Endodermal cell (in vitro differentiated cells): ENCODE measurements around the gene MYH7. TPM values are rescaled to one million over a fixed set of nuclear protein-coding genes. Genes with fewer than 3 reads are reported as not detected.

Source experiments
- DNase-seq: peaks from one replicate; pipeline ENCODE4 v3.0.0-alpha.2; 2017
- H3K27ac ChIP-seq: 2 replicates; pipeline ENCODE4 v1.5.1; 2013; ENCODE audit warnings: mild to moderate bottlenecking, low read depth, low read length, moderate library complexity
- H3K27me3 ChIP-seq: 2 replicates; pipeline ENCODE4 v1.6.1; 2013; ENCODE audit warnings: mild to moderate bottlenecking, low read length, moderate library complexity; ENCODE audit not compliant: insufficient read depth, control insufficient read depth, poor library complexity, severe bottlenecking
- H3K36me3 ChIP-seq: 2 replicates; pipeline ENCODE4 v1.7.0; 2013; ENCODE audit warnings: mild to moderate bottlenecking, low read length, moderate library complexity; ENCODE audit not compliant: control insufficient read depth, insufficient read depth
- H3K4me1 ChIP-seq: one replicate; pipeline ENCODE4 v1.7.0; 2013; ENCODE audit warnings: low read length; ENCODE audit not compliant: control insufficient read depth, insufficient read depth
- H3K4me3 ChIP-seq: 2 replicates; pipeline ENCODE4 v1.5.1; 2013; ENCODE audit warnings: mild to moderate bottlenecking, low read length, moderate library complexity
- H3K9ac ChIP-seq: 2 replicates; pipeline ENCODE4 v1.6.1; 2013; ENCODE audit warnings: mild to moderate bottlenecking, low read length, moderate library complexity; ENCODE audit not compliant: poor library complexity, severe bottlenecking; ENCODE audit errors: extremely low read depth
- H3K9me3 ChIP-seq: 2 replicates; pipeline ENCODE4 v1.6.1; 2013; ENCODE audit warnings: mild to moderate bottlenecking, low read length, moderate library complexity; ENCODE audit not compliant: control insufficient read depth
- H3K27ac Mint-ChIP-seq: 2 replicates; pipeline ENCODE4 v1.8.0; 2020; ENCODE audit warnings: mixed read lengths
- H3K27me3 Mint-ChIP-seq: 2 replicates; pipeline ENCODE4 v1.8.0; 2021; ENCODE audit warnings: mild to moderate bottlenecking, mixed read lengths; ENCODE audit not compliant: insufficient read depth
- H3K36me3 Mint-ChIP-seq: 2 replicates; pipeline ENCODE4 v1.8.0; 2020; ENCODE audit warnings: low read depth, mixed read lengths
- H3K4me1 Mint-ChIP-seq: 2 replicates; pipeline ENCODE4 v1.8.0; 2020; ENCODE audit warnings: mixed read lengths
- H3K4me3 Mint-ChIP-seq: 2 replicates; pipeline ENCODE4 v1.8.0; 2020; ENCODE audit warnings: mild to moderate bottlenecking, moderate library complexity, mixed read lengths
- H3K9me3 Mint-ChIP-seq: 2 replicates; pipeline ENCODE4 v1.8.0; 2020; ENCODE audit warnings: mild to moderate bottlenecking, mixed read lengths
- CTCF ChIP-seq: fragments of 200-600 bp; sonication (generic); conservative IDR thresholded peaks from 2 replicates; pipeline ENCODE4 v1.5.0; 2021; ENCODE audit warnings: antibody characterized with exemption, mild to moderate bottlenecking
- WGBS, 2 experiments: methylation state at CpG; one replicate each; pipeline versions ENCODE4 v1.1.5 to v1.1.7; 2013; ENCODE audit warnings: missing lambda C conversion rate in 2 of 2, mixed read lengths in 1 of 2; ENCODE audit not compliant: insufficient coverage in 1 of 2, insufficient read length in 1 of 2; 5-methylcytosine and 5-hydroxymethylcytosine counted together
- total RNA-seq, 2 donors: library from RNA; stranded (reverse); fragmentation: NEBNext Ultra II Directional in 1 of 2; extraction: Animal tissue kit (Norgen Biotek cat#: 25700) in 1 of 2; gene quantifications; 2 replicates in 1 of 2; 3 replicates in 1 of 2; pipeline ENCODE4 v1.2.1, GENCODE V29; 2021

The MYH7 gene
- total RNA-seq, 2 donors from 2014 or later = 0.55 TPM; not detected in 1

- Histone ChIP-seq H3K36me3 (no peaks in the 10 kb centered on the region), H3K27me3 (no peaks in the 10 kb centered on the region), H3K9me3 (no peaks in the 10 kb centered on the region), H3K4me1 (peaks cover 13% of the 10 kb centered on the region), H3K9ac (no peak overlapping the region), H3K27ac (no peak overlapping the region), H3K4me3 (peak overlapping the region; percentile 11)
- Mint-ChIP-seq H3K27ac (peak overlapping the region; percentile 68), H3K36me3 (no peaks in the 10 kb centered on the region), H3K4me3 (peak overlapping the region; percentile 12), H3K9me3 (no peaks in the 10 kb centered on the region), H3K4me1 (peaks cover 24% of the 10 kb centered on the region), H3K27me3 (peaks cover 12% of the 10 kb centered on the region)
- no peak for TF ChIP-seq CTCF
- 75 to 80% methylated on average over 4 to 11 of the region's 11 CpGs for WGBS, 2 experiments
- DNase-seq = no peak
Observed at GRCh38 chr14:23443411-23443812, 8.0 kb upstream of the MYH7 start.

DNA sequence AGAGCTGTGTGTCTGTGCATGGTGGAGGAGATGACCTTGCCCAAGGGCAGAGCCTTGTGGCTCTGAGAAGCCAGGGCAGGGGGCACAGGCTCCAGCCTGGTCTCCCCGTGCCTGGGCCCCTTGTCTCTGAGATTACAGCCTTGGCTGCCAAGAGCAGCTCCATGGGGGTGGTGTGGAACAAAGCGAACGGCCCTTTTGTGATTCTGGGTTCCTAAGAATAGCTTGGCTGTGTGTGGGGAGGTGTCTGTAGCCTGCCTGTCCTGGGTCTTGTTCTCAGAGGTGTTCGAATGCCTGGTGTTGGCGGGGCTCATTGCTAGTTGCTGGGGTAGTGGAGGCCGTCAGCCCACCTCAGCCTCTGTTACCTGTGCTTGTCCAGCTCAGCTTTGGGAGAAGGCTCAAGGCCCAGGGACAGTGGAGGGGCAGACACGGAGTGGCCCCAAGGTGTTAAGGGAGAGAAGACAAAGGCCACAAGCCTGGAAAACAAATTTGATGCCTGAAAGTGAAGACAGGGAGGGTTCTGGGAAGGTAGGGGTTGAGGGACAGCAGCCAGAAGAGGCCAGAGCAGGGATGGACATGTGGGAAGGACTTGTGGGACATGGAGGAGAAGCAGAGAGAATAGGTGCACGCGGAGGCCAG lies 7.4 kb upstream of the MYH7 start:
- no peak for DNase-seq
- Histone ChIP-seq H3K36me3 (no peaks in the 10 kb centered on the region), H3K27me3 (no peaks in the 10 kb centered on the region), H3K4me1 (peaks cover 13% of the 10 kb centered on the region), H3K9me3 (no peaks in the 10 kb centered on the region), H3K4me3 (peak overlapping the region; percentile 11), H3K9ac (no peak overlapping the region), H3K27ac (peak overlapping the region; percentile 27)
- Mint-ChIP-seq H3K27me3 (peaks cover 12% of the 10 kb centered on the region), H3K9me3 (no peaks in the 10 kb centered on the region), H3K27ac (peak overlapping the region; percentile 68), H3K4me3 (peak overlapping the region; percentile 12), H3K4me1 (peaks cover 29% of the 10 kb centered on the region), H3K36me3 (no peaks in the 10 kb centered on the region)
- TF ChIP-seq CTCF = no peak
- WGBS, 2 experiments = 80 to 93% methylated on average over 3 to 9 of the region's 9 CpGs

- Mint-ChIP-seq H3K27ac (no peak overlapping the region), H3K27me3 (peaks cover 12% of the 10 kb centered on the region), H3K36me3 (no peaks in the 10 kb centered on the region), H3K9me3 (no peaks in the 10 kb centered on the region), H3K4me1 (peaks cover 32% of the 10 kb centered on the region), H3K4me3 (no peak overlapping the region)
- Histone ChIP-seq H3K4me3 (no peak overlapping the region), H3K9me3 (no peaks in the 10 kb centered on the region), H3K27ac (no peak overlapping the region), H3K4me1 (peaks cover 28% of the 10 kb centered on the region), H3K9ac (no peak overlapping the region), H3K27me3 (no peaks in the 10 kb centered on the region), H3K36me3 (no peaks in the 10 kb centered on the region)
- DNase-seq = no peak
- TF ChIP-seq CTCF = no peak
- 95 to 100% methylated on average over 1 of the region's 1 CpG for WGBS, 2 experiments
Observed at GRCh38 chr14:23441076-23441475, 5.6 kb upstream of the MYH7 start.
